ENCODE data around the gene TTYH3. TPM values are rescaled to one million over a fixed set of nuclear protein-coding genes. Genes with fewer than 3 reads are reported as not detected.
A peak's percentile ranks its signal among the peaks of the same experiment; 100 is the strongest.

TTYH3 gene
- total RNA-seq, 1 experiment from 2014 or later = 122 TPM

DNA sequence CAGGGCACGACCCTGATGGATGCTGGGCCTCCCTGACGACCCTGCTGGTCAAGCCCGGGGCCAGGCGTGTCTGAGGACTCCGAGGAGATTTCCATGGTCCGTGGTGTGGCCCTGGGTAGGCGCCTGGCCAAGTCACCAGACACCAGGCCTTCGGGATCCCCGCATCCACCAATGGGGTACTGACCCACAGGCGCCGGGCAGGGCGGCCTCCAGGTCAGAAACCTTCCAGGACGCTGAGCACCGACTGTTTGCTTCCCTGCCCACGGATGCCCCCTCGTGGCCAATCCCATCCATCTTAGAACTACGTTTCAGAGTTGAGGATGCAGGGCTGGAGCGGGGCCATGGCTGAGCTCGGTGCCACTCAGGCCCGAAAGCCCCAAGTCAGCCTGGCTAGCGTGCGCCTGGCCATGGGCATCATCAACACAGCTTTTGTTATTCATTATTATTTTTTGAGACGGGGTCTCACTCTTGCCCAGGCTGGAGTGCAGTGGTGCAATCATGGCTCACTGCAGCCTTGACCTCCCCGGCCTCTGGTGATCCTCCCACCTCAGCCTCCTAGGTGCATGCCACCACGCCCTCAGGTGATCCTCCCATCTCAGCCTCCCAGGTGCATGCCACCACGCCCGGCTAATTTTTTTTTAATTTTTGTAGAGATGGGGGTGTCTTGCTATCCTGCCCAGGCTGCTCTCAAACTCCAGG is 49.2 kb downstream of the TTYH3 start:
- Histone ChIP-seq H4K20me1 (ENCODE audit: control insufficient read depth, insufficient read depth, insufficient read length) (no peaks in the 10 kb centered on the region), H4K91ac (ENCODE audit: insufficient read length, low read depth, low read length) (no peak overlapping the region), H3K4me1 (ENCODE audit: insufficient read depth, low read length) (no peaks in the 10 kb centered on the region), H3K79me2 (ENCODE audit: insufficient read depth, low read length) (no peaks in the 10 kb centered on the region), H3T11ph (ENCODE audit: low read length) (no peak overlapping the region), H3K23ac (ENCODE audit: insufficient read length, low read depth, low read length) (no peak overlapping the region), H2BK5ac (ENCODE audit: insufficient read length, low read length) (no peak overlapping the region), H3K18ac (ENCODE audit: insufficient read length, low read depth, low read length) (no peak overlapping the region), H3K4ac (ENCODE audit: low read depth, low read length) (no peak overlapping the region), H2BK20ac (ENCODE audit: low read depth, low read length, poor library complexity, severe bottlenecking) (no peak overlapping the region), H4K8ac (replicated peaks; ENCODE audit: insufficient read length, low read depth, low read length) (no peak overlapping the region), H3K9ac (ENCODE audit: extremely low read depth, insufficient read length, low read length) (no peak overlapping the region), H2AK5ac (ENCODE audit: insufficient read length, low read length) (no peak overlapping the region), H3K14ac (ENCODE audit: insufficient read depth, low read length) (no peak overlapping the region), H4K5ac (ENCODE audit: insufficient read length, low read depth, low read length) (no peak overlapping the region), H3K56ac (ENCODE audit: insufficient read length, low read depth, low read length) (no peak overlapping the region), H3K4me2 (ENCODE audit: insufficient read depth, insufficient read length, low read length) (no peak overlapping the region), H3K9me3 (ENCODE audit: control insufficient read depth, low read depth, low read length) (no peaks in the 10 kb centered on the region), H3K27ac (ENCODE audit: insufficient read length, low read depth, low read length) (no peak overlapping the region), H3K23me2 (ENCODE audit: insufficient read length, low read depth, low read length, poor library complexity, severe bottlenecking) (no peaks in the 10 kb centered on the region), H2AFZ (ENCODE audit: low read length) (no peak overlapping the region), H3K79me1 (ENCODE audit: insufficient read depth, low read depth, low read length, poor library complexity, severe bottlenecking) (no peaks in the 10 kb centered on the region), H3K27me3 (ENCODE audit: insufficient read depth, low read length) (no peaks in the 10 kb centered on the region), H2BK12ac (ENCODE audit: insufficient read length, low read depth, low read length) (no peak overlapping the region), H2BK15ac (ENCODE audit: low read depth, low read length) (no peak overlapping the region), H2BK120ac (ENCODE audit: low read depth, low read length, poor library complexity, severe bottlenecking) (no peak overlapping the region)
- TF ChIP-seq, protein P1, sequence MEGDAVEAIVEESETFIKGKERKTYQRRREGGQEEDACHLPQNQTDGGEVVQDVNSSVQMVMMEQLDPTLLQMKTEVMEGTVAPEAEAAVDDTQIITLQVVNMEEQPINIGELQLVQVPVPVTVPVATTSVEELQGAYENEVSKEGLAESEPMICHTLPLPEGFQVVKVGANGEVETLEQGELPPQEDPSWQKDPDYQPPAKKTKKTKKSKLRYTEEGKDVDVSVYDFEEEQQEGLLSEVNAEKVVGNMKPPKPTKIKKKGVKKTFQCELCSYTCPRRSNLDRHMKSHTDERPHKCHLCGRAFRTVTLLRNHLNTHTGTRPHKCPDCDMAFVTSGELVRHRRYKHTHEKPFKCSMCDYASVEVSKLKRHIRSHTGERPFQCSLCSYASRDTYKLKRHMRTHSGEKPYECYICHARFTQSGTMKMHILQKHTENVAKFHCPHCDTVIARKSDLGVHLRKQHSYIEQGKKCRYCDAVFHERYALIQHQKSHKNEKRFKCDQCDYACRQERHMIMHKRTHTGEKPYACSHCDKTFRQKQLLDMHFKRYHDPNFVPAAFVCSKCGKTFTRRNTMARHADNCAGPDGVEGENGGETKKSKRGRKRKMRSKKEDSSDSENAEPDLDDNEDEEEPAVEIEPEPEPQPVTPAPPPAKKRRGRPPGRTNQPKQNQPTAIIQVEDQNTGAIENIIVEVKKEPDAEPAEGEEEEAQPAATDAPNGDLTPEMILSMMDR (conservative IDR thresholded peaks at IDR 0.05) = peak; percentile 86
- peak; percentile 87 for DNase-seq
- H3K27ac Mint-ChIP-seq = no peak overlapping the region
- H3K9me3 Mint-ChIP-seq = peaks cover 0 to 8% of the 10 kb centered on the region in 2 experiments; a peak in 3 of 5 replicates
- peaks cover 10% of the 10 kb centered on the region for H3K27me3 Mint-ChIP-seq (ENCODE audit: low read depth)
- no CpG with 5 or more reads among the region's 27 CpGs for WGBS (ENCODE audit: extremely low coverage, insufficient read length, low lambda C conversion rate)
- H3K36me3 Mint-ChIP-seq (ENCODE audit: insufficient read depth in 1 of 3, low read depth in 3 of 3) = no peaks in the 10 kb centered on the region; a peak in 1 of 7 replicates
- 0 out of 4 replicates have a peak, but pooled peaks cover 0 to 2% of the 10 kb centered on the region in 2 experiments for H3K4me1 Mint-ChIP-seq
- H3K4me3 Mint-ChIP-seq = no peak overlapping the region
